PC-3 (cell line): ENCODE measurements around the gene SPRING1.

Source experiments
- CTCF ChIP-seq: fragments of 300-600 bp; sonication (generic); conservative IDR thresholded peaks from 2 replicates; pipeline ENCODE4 v1.5.1; 2017; ENCODE audit warnings: antibody characterized with exemption, low read depth, mild to moderate bottlenecking, low read length
- EZH2 ChIP-seq: fragments of 300-600 bp; sonication (generic); IDR thresholded peaks from one replicate; pipeline ENCODE4 v1.6.1; 2017; ENCODE audit warnings: antibody characterized with exemption, mild to moderate bottlenecking, low read length; ENCODE audit not compliant: unreplicated experiment
- EZH2phosphoT487 ChIP-seq: fragments of 300-600 bp; sonication (generic); IDR thresholded peaks from 2 replicates; pipeline ENCODE4 v1.6.1; 2018; ENCODE audit warnings: mild to moderate bottlenecking, antibody characterized with exemption, low read length, borderline replicate concordance

GRCh38 chr12:116727261-116727660 is 10.6 kb downstream of the SPRING1 start:
- TF ChIP-seq CTCF = no peak
- TF ChIP-seq EZH2 = no peak
- TF ChIP-seq EZH2phosphoT487 = no peak
